ENCODE results near the gene CDH20.

CDH20 gene

DNA sequence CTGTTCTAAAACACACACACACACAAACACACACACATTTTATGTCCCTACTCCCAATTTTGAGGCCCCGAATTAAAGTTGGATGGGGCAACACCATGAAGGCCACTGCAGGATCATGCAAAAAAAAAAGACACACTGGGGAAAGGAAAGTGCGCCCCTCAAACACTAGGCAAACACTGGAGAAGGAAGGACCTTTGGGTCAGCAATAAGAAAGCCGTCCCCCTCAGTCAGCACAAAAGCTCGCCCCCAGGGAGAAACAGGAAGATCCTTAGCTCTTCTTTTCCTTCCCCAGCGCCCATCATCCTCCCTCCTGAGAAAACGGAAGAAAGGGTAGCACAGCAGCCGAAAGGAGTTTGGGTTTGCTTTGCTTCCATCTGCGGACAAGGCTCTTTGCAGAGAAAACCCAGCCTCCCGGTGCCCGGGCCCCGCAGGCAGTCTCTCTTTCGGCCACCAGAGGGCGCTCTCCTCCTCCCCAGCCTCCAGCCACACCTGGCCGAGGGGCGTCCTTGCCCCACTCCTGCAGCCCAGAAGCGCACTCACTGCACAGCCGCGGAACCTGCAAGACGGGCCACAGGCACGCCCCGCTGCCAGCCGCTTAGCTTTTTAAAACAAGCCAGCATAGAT is 248.5 kb downstream of the CDH20 start:
- peak; percentile 67 for DNase-seq

DNA sequence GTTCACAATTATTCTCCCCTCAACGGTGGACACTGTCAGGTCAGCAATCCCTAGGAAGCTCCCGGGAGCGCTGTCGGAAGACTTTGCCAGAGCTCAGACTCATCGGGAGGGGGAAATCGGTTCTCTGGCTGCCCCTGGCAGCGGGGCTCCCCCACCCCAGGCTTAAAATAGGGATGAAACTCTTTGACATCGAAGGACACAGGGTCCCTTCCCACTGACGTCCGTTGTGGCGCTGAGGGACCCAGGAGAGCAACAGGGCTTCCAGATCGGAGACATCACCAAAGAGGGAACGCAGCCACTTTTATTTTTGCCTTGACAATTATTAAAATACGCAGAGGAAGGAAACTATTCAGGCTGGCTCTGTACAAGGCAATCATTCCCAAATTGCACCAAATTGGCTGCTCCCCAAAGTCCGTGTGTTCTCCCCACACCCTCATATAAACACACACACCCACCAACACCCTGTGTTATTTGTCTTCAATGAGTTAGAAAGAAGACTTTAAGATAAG is 249.0 kb downstream of the CDH20 start:
- no peak for DNase-seq

DNA sequence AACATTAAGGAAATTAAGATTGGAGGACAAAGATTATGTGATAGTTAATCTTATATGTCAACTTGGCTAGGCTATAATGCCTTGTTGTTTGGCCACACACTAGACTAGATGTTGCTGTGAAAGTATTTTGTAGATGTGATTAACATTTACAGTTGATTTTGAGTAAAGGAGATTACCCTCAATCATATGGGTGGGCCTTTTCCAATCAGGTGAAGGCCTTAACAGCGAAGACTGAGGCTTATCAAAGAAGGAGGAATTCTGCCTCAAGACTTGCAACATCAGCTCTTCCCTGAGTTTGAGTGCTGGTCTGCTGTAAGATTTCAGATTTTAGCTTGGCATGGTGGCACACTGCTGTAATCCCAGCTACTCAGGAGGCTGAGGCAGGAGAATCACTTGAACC is 250.3 kb downstream of the CDH20 start:
- no peak for DNase-seq

DNA sequence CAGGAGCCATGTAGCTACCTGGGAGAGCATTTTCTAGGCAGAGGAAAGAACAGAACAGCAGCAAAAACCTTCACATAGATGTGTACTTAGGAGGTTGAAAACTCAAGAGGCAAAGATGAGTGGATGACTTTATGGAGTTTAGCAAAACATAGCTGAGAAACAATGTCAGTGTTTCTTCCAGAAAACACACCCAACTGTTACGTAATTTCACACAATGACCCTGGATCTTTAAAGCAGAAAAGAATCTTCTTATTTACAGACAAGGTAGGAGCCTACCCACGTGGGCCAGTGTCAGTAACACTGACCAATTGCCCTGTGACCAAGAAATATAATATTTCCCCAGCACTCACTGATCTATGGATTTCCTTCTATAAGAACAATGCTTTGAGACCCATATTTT is 254.6 kb downstream of the CDH20 start:
- no peak for DNase-seq

DNA sequence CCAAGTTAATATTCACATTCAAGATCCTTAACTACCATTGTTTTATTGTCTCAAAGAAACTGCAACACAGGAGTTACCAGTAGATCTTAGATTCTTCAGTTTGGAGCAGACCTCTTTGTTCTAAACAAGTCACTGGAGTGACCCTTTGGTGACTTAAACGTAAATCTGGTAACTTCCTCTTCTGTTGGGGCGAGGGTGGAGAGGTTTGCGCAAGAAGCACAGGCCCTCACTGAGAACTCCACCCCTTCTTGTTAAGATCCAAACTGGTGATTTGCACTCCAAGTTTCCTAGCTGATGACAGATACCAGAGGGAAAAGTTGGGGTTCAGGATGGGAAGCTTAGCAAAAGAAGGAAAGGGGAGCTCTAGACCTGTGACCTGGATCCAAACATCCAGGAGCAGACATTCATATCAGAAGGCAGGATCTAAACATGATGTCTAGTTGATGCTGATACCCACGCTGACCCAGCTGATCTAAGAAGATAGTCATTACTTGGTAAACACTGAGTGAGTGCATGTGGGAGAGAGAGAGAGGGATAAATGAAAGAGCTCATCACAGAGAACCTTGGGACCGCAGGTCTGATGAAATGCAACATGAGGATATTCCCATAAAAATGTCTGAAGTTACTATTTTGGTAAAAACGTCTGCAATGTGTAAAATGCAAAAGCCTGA is 256.0 kb downstream of the CDH20 start:
- no peak for DNase-seq

DNA sequence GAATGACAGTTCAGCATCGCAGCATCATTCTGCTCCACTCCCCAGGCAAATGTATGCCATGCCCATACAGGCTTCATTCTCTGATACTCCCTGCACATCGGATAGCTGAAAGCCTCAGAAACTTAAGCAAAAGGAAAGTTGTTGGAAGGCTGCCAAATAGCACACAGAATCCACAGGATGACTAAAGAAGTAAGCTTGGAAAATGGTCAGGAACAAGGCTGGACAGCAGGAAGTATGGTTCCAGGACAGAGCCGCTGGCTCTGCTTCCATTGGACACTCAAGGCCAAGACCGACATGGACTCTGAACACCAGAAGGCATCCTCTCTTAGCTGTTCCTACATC is 256.5 kb downstream of the CDH20 start:
- DNase-seq: peak; percentile 68

DNA sequence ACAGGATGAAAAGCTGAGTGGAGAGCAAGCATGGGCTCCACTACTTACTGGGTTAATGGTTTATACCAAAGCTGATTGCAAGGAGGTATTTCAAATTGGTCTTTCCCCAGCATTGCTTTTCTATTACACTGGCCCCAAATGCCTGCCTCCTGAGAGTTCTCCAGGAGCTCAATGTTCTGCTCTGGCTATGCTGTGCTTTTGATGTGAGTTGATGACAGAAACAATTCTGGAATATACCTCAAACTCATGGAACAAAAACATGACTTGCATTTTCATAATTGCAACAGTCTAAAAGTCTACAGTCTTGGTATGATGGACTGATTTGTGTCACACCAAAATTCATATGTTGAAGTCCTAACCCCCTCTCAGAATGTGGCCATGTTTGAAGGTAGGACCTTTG is 258.0 kb downstream of the CDH20 start:
- no peak for DNase-seq

DNA sequence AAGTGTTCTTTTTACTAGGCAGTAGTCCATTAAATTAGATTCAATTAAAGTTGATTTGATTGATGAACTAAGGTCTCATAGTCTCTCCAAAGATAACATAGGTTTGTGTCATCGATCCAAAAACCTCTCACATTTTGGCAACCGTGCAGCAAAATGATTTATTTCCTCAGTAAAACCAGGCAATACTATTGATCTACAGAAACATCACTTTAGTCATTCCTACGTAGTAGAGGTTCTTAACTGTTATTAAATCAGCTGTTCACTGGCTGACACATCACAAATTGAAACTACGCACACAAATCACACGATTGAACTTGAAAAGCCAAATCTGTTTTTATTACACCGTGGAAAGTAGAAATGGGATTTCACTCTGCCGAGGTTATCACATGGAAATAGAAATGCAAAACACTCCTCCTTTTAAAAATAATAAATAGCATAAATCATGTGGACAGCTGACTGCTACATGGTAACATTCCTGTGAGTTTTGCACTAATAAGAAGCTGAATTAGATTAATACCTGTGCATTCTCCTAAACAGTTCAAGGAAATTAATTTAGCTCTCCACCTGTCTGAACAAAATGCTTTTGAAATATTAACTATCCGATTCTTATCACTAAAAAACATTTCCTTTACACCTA is 262.5 kb downstream of the CDH20 start:
- DNase-seq: no peak

DNA sequence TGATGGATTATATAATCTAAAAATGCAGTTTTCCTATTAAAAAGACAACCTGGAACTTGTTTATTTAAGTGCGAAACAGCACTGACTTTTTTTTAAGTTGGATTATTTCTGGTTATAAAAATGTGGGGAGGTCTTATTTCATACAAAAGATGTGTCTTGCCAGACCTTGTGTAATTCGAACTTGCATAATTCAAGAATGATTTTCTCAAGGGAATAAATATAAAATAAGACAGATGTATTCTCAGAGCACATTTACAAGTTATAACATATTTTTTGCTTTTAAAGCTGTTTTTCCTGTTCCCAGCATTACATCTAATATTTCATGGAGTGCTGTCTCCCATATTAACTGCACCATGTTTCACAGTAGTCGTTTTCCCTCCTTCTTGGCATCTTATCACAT is 263.1 kb downstream of the CDH20 start:
- DNase-seq: no peak

DNA sequence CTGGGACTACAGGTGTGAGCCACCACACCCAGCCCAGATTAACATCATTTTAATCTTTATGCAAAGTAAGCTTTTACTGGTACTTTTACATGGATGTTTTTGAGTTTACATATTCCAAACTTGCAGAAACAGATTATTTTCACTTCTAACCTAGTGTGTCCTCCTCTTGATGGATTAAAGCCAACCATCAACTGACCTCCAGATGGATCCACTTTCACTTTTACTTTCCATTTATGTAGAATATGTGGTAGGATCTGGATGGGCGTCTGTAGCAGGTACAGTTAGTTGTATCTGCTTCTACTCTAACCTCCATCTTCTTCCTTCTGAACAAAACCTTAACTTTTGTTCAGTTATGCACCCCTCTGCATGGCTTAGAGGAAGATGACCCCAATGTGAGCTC is 264.1 kb downstream of the CDH20 start:
- no peak for DNase-seq

DNA sequence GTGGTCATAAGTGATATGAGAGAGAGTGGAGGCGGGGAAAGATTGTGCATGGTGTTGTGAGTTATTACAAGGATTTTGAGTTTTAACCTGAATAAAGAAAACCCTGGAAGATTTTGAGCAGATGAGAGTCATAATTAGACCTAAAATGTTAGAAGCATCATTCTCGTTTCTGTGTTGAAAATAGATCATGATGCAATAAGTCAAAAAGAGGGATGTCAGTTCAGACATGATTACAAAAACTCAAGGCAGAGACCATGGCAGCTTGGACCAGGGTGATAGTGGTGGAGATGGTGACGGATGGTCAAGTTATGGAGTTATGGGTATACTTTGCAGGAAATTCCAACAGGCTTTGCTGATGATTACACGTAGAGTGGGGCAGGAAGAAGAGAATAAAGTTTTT is 267.2 kb downstream of the CDH20 start:
- DNase-seq: no peak

DNA sequence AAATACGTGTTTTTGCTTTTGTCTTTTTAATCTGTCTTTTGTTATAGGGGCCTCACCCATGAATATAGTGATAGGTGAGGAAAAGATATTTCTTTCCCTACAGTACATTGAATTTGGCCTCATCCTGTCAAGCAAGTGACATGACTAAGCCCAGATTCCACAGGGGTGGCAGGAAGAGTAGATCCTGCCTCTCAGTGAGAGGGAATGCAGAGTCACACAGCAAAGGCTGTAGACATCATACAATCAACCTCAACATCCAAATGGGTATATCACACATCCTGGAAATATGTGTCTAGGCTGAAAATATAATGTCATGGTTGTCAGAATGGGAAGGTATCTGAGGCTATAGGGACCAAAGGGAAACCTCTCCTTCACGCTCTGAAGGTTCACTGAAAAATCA is 269.6 kb downstream of the CDH20 start:
- peak; percentile 74 for DNase-seq
